WTC11 (cell line): ENCODE measurements around the gene MAPKAPK3. TPM values are rescaled to one million over a fixed set of nuclear protein-coding genes. Genes with fewer than 3 reads are reported as not detected.
A peak's percentile ranks its signal among the peaks of the same experiment; 100 is the strongest.

Experiments
- ATAC-seq: fragments of 200-7000 bp; cut with Tn5 transposase; 2 replicates; pipeline ENCODE4 v1.10.0; 2021; ENCODE audit warnings: mild to moderate bottlenecking, moderate library complexity
- CTCF ChIA-PET: fragments of 300-600 bp; sonication (Branson Sonifier 250); formaldehyde crosslinking; loops from one replicate; lab custom pipeline; 2021; ENCODE audit warnings: antibody characterized with exemption; lab: Charles Lee
- POLR2A ChIA-PET: fragments of 350-600 bp; sonication (Branson Sonifier 250); formaldehyde crosslinking; loops from one replicate; lab custom pipeline; 2021; ENCODE audit warnings: antibody characterized with exemption; lab: Charles Lee
- DNase-seq: peaks from one replicate; pipeline ENCODE4 v3.0.0; 2021; ENCODE audit warnings: low spot score
- H3K27ac Mint-ChIP-seq: 2 replicates; pipeline ENCODE4 v1.8.0; 2021; ENCODE audit warnings: mixed read lengths
- H3K27me3 Mint-ChIP-seq: 2 replicates; pipeline ENCODE4 v1.8.0; 2021; ENCODE audit warnings: low read depth, mild to moderate bottlenecking, moderate library complexity, mixed read lengths
- H3K36me3 Mint-ChIP-seq: 2 replicates; pipeline ENCODE4 v1.8.0; 2021; ENCODE audit warnings: mixed read lengths
- H3K4me1 Mint-ChIP-seq: 2 replicates; pipeline ENCODE4 v1.8.0; 2022; ENCODE audit warnings: mixed read lengths
- H3K4me3 Mint-ChIP-seq: 2 replicates; pipeline ENCODE4 v1.8.0; 2021; ENCODE audit warnings: mild to moderate bottlenecking, moderate library complexity, mixed read lengths
- H3K9me3 Mint-ChIP-seq: 2 replicates; pipeline ENCODE4 v1.8.0; 2021; ENCODE audit warnings: mixed read lengths
- CREB1 ChIP-seq: sonication (generic); formaldehyde crosslinking; IDR thresholded peaks from 2 replicates; pipeline ENCODE4 v1.8.0; 2023; ENCODE audit warnings: mild to moderate bottlenecking, missing genetic modification reagents
- ESRRA ChIP-seq: sonication (generic); formaldehyde crosslinking; IDR thresholded peaks from 2 replicates; pipeline ENCODE4 v1.8.1; 2022; ENCODE audit warnings: mild to moderate bottlenecking, missing genetic modification reagents, borderline replicate concordance
- FOXJ3 ChIP-seq: sonication (generic); formaldehyde crosslinking; IDR thresholded peaks from 2 replicates; pipeline ENCODE4 v1.9.0; 2021; ENCODE audit warnings: missing genetic modification reagents, mild to moderate bottlenecking, borderline replicate concordance
- GRHL2 ChIP-seq: fragments of 250-450 bp; sonication (Bioruptor Pico); IDR thresholded peaks from 2 replicates; pipeline ENCODE4 v1.8.0; 2022; ENCODE audit warnings: mild to moderate bottlenecking, moderate library complexity; ENCODE audit not compliant: insufficient replicate concordance, severe bottlenecking
- GTF2I ChIP-seq: fragments of 250-450 bp; sonication (Bioruptor Pico); conservative IDR thresholded peaks from 2 replicates; pipeline ENCODE4 v1.4.0; 2021; ENCODE audit warnings: mild to moderate bottlenecking
- IRF2 ChIP-seq: sonication (generic); formaldehyde crosslinking; IDR thresholded peaks from 2 replicates; pipeline ENCODE4 v1.8.0; 2022; ENCODE audit warnings: low read depth, missing genetic modification reagents, borderline replicate concordance
- NR1H2 ChIP-seq: sonication (generic); formaldehyde crosslinking; IDR thresholded peaks from 2 replicates; pipeline ENCODE4 v1.9.0; 2021; ENCODE audit warnings: mild to moderate bottlenecking, moderate library complexity, missing genetic modification reagents
- OVOL2 ChIP-seq: fragments of 250-450 bp; sonication (Bioruptor Pico); IDR thresholded peaks from 2 replicates; pipeline ENCODE4 v1.9.0; 2021; ENCODE audit warnings: mild to moderate bottlenecking, borderline replicate concordance
- SMAD3 ChIP-seq: sonication (generic); formaldehyde crosslinking; IDR thresholded peaks from 2 replicates; pipeline ENCODE4 v1.8.0; 2022; ENCODE audit warnings: missing genetic modification reagents, mild to moderate bottlenecking, borderline replicate concordance
- TEAD1 ChIP-seq: sonication (generic); formaldehyde crosslinking; IDR thresholded peaks from 2 replicates; pipeline ENCODE4 v1.8.0; 2022; ENCODE audit warnings: mild to moderate bottlenecking, missing genetic modification reagents
- ZNF263 ChIP-seq: sonication (generic); formaldehyde crosslinking; IDR thresholded peaks from 2 replicates; pipeline ENCODE4 v1.8.1; 2022; ENCODE audit warnings: low read depth, mild to moderate bottlenecking, moderate library complexity, missing genetic modification reagents
- total RNA-seq: library from RNA; stranded (reverse); gene quantifications from 3 replicates; pipeline ENCODE4 v1.2.3, GENCODE V29; 2021
- TF ChIP-seq, protein P1 (sequence below): sonication (generic); formaldehyde crosslinking; IDR thresholded peaks from 2 replicates; pipeline ENCODE4 v1.8.0; 2023; ENCODE audit warnings: mild to moderate bottlenecking, missing genetic modification reagents
- TF ChIP-seq, protein P2 (sequence below): sonication (generic); formaldehyde crosslinking; IDR thresholded peaks from 2 replicates; pipeline ENCODE4 v1.8.0; 2022; ENCODE audit warnings: mild to moderate bottlenecking, missing genetic modification reagents
- TF ChIP-seq, protein P3 (sequence below): fragments of 250-450 bp; sonication (Bioruptor Pico); IDR thresholded peaks from 2 replicates; pipeline ENCODE4 v1.9.0; 2021; ENCODE audit warnings: mild to moderate bottlenecking
- TF ChIP-seq, protein P4 (sequence below): sonication (generic); formaldehyde crosslinking; IDR thresholded peaks from 2 replicates; pipeline ENCODE4 v1.8.0; 2022; ENCODE audit warnings: mild to moderate bottlenecking, missing genetic modification reagents
- TF ChIP-seq, protein P5 (sequence below): fragments of 250-450 bp; sonication (Bioruptor Pico); IDR thresholded peaks from 2 replicates; pipeline ENCODE4 v1.9.0; 2021; ENCODE audit warnings: mild to moderate bottlenecking
- TF ChIP-seq, protein P6 (sequence below): sonication (generic); formaldehyde crosslinking; conservative IDR thresholded peaks from 2 replicates; pipeline ENCODE4 v1.8.1; 2023; ENCODE audit warnings: mild to moderate bottlenecking, low read depth, missing genetic modification reagents, moderate library complexity
- TF ChIP-seq, protein P7 (sequence below): fragments of 250-450 bp; sonication (Bioruptor Pico); IDR thresholded peaks from 2 replicates; pipeline ENCODE4 v2.1.2; 2022; ENCODE audit warnings: mild to moderate bottlenecking, moderate library complexity

Gene MAPKAPK3
- total RNA-seq, 1 experiment from 2014 or later: 60.2 TPM

DNA sequence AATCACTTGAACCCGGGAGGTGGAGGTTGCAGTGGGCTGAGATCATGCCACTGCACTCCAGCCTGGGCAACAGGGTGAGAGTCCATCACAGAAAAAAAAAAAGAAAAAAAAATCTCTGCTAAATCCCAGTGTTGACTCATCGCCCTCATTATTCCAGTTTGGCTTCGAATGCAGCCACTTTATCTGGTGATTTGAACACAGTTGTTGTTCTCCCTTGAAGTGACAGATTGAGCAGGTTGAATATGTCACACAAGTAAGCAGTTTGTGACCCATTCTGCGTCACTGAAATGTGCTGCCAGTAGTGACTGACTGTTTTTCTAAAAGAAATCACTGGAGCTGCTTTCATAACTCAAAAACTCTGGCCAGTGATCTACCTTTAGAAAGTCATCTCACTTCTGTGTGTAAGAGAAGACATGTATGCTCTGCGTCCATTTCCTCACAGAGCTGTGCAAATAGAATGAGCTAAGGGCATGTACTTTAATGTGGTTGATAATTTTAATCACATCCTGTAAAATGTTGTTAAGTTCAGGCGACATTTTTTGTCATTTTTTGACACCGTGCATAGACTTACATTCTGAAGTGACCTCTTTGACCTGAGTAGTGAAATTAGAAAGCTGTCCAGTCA lies 70.3 kb downstream of the MAPKAPK3 start:
- no peaks in the 10 kb centered on the region for H3K27me3 Mint-ChIP-seq
- H3K27ac Mint-ChIP-seq: peak overlapping the region; percentile 38; the same call in 1 of the 2 replicates
- H3K4me1 Mint-ChIP-seq: peaks cover 24% of the 10 kb centered on the region
- ChIA-PET POLR2A (interaction anchor here (0.7 kb wide), 1 partner anchor 59 kb away, joined by 5 read pairs; no protein-coding TSS in a partner anchor), CTCF (no interaction called here)
- no peak for DNase-seq
- peaks cover 5% of the 10 kb centered on the region; the same call in 1 of the 2 replicates for H3K36me3 Mint-ChIP-seq
- no peak for ATAC-seq
- TF ChIP-seq OVOL2 (CRISPR knock-in tag) (no peak), TEAD1 (CRISPR knock-in tag) (no peak), GRHL2 (no peak), GTF2I (no peak), SMAD3 (CRISPR knock-in tag) (no peak), IRF2 (no peak), ZNF263 (no peak)
- TF ChIP-seq, protein P1, sequence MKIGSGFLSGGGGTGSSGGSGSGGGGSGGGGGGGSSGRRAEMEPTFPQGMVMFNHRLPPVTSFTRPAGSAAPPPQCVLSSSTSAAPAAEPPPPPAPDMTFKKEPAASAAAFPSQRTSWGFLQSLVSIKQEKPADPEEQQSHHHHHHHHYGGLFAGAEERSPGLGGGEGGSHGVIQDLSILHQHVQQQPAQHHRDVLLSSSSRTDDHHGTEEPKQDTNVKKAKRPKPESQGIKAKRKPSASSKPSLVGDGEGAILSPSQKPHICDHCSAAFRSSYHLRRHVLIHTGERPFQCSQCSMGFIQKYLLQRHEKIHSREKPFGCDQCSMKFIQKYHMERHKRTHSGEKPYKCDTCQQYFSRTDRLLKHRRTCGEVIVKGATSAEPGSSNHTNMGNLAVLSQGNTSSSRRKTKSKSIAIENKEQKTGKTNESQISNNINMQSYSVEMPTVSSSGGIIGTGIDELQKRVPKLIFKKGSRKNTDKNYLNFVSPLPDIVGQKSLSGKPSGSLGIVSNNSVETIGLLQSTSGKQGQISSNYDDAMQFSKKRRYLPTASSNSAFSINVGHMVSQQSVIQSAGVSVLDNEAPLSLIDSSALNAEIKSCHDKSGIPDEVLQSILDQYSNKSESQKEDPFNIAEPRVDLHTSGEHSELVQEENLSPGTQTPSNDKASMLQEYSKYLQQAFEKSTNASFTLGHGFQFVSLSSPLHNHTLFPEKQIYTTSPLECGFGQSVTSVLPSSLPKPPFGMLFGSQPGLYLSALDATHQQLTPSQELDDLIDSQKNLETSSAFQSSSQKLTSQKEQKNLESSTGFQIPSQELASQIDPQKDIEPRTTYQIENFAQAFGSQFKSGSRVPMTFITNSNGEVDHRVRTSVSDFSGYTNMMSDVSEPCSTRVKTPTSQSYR (CRISPR knock-in tag): no peak
- no peak overlapping the region for H3K4me3 Mint-ChIP-seq
- peaks cover 5% of the 10 kb centered on the region for H3K9me3 Mint-ChIP-seq

DNA sequence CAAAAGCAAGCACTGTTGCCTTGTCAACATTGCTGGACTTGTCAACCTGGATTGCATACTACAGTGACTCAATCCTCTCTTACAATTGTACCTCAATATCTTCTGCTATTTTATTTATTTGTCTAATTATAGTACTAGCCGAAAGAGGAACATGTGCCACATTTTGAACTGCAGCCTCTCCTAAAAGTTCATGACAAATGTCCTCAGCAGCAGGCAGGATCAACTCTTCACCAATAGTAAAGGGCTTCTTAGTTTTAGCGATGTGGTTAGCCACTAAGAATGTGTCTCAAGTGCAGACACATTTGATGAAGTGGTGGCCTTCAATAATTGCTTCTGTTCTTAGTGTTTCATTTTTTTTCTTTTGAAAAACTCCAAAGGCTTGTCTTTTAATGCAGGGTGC lies 71.0 kb downstream of the MAPKAPK3 start:
- ATAC-seq (no peak), DNase-seq (no peak)
- Mint-ChIP-seq H3K27me3 (no peaks in the 10 kb centered on the region), H3K4me1 (peaks cover 24% of the 10 kb centered on the region), H3K9me3 (peaks cover 5% of the 10 kb centered on the region), H3K36me3 (peaks cover 5% of the 10 kb centered on the region; the same call in 1 of the 2 replicates), H3K4me3 (no peak overlapping the region), H3K27ac (no peak overlapping the region)
- CTCF ChIA-PET: interaction anchor here (1.1 to 1.7 kb wide), 2 partner anchors 12 to 72 kb away, joined by 4 to 7 read pairs; partner anchors contain the start of gene MAPKAPK3
- POLR2A ChIA-PET: no interaction called here
- TF ChIP-seq, protein P2, sequence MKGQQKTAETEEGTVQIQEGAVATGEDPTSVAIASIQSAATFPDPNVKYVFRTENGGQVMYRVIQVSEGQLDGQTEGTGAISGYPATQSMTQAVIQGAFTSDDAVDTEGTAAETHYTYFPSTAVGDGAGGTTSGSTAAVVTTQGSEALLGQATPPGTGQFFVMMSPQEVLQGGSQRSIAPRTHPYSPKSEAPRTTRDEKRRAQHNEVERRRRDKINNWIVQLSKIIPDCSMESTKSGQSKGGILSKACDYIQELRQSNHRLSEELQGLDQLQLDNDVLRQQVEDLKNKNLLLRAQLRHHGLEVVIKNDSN (CRISPR knock-in tag): no peak
- TF ChIP-seq FOXJ3 (CRISPR knock-in tag) (no peak), TEAD1 (CRISPR knock-in tag) (no peak), ESRRA (CRISPR knock-in tag) (no peak), ZNF263 (no peak), CREB1 (CRISPR knock-in tag) (no peak), NR1H2 (no peak), GTF2I (no peak)
- TF ChIP-seq, protein P3, sequence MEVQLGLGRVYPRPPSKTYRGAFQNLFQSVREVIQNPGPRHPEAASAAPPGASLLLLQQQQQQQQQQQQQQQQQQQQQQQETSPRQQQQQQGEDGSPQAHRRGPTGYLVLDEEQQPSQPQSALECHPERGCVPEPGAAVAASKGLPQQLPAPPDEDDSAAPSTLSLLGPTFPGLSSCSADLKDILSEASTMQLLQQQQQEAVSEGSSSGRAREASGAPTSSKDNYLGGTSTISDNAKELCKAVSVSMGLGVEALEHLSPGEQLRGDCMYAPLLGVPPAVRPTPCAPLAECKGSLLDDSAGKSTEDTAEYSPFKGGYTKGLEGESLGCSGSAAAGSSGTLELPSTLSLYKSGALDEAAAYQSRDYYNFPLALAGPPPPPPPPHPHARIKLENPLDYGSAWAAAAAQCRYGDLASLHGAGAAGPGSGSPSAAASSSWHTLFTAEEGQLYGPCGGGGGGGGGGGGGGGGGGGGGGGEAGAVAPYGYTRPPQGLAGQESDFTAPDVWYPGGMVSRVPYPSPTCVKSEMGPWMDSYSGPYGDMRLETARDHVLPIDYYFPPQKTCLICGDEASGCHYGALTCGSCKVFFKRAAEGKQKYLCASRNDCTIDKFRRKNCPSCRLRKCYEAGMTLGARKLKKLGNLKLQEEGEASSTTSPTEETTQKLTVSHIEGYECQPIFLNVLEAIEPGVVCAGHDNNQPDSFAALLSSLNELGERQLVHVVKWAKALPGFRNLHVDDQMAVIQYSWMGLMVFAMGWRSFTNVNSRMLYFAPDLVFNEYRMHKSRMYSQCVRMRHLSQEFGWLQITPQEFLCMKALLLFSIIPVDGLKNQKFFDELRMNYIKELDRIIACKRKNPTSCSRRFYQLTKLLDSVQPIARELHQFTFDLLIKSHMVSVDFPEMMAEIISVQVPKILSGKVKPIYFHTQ: no peak
- TF ChIP-seq, protein P4, sequence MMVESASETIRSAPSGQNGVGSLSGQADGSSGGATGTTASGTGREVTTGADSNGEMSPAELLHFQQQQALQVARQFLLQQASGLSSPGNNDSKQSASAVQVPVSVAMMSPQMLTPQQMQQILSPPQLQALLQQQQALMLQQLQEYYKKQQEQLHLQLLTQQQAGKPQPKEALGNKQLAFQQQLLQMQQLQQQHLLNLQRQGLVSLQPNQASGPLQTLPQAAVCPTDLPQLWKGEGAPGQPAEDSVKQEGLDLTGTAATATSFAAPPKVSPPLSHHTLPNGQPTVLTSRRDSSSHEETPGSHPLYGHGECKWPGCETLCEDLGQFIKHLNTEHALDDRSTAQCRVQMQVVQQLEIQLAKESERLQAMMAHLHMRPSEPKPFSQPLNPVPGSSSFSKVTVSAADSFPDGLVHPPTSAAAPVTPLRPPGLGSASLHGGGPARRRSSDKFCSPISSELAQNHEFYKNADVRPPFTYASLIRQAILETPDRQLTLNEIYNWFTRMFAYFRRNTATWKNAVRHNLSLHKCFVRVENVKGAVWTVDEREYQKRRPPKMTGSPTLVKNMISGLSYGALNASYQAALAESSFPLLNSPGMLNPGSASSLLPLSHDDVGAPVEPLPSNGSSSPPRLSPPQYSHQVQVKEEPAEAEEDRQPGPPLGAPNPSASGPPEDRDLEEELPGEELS (CRISPR knock-in tag): no peak
- TF ChIP-seq, protein P5, sequence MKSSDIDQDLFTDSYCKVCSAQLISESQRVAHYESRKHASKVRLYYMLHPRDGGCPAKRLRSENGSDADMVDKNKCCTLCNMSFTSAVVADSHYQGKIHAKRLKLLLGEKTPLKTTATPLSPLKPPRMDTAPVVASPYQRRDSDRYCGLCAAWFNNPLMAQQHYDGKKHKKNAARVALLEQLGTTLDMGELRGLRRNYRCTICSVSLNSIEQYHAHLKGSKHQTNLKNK (CRISPR knock-in tag): no peak
- TF ChIP-seq, protein P6, sequence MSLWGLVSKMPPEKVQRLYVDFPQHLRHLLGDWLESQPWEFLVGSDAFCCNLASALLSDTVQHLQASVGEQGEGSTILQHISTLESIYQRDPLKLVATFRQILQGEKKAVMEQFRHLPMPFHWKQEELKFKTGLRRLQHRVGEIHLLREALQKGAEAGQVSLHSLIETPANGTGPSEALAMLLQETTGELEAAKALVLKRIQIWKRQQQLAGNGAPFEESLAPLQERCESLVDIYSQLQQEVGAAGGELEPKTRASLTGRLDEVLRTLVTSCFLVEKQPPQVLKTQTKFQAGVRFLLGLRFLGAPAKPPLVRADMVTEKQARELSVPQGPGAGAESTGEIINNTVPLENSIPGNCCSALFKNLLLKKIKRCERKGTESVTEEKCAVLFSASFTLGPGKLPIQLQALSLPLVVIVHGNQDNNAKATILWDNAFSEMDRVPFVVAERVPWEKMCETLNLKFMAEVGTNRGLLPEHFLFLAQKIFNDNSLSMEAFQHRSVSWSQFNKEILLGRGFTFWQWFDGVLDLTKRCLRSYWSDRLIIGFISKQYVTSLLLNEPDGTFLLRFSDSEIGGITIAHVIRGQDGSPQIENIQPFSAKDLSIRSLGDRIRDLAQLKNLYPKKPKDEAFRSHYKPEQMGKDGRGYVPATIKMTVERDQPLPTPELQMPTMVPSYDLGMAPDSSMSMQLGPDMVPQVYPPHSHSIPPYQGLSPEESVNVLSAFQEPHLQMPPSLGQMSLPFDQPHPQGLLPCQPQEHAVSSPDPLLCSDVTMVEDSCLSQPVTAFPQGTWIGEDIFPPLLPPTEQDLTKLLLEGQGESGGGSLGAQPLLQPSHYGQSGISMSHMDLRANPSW (CRISPR knock-in tag): no peak
- TF ChIP-seq, protein P7, sequence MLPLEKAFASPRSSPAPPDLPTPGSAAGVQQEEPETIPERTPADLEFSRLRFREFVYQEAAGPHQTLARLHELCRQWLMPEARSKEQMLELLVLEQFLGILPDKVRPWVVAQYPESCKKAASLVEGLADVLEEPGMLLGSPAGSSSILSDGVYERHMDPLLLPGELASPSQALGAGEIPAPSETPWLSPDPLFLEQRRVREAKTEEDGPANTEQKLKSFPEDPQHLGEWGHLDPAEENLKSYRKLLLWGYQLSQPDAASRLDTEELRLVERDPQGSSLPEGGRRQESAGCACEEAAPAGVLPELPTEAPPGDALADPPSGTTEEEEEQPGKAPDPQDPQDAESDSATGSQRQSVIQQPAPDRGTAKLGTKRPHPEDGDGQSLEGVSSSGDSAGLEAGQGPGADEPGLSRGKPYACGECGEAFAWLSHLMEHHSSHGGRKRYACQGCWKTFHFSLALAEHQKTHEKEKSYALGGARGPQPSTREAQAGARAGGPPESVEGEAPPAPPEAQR (CRISPR knock-in tag): no peak
